ENCODE results near the gene RIC1.

DNA sequence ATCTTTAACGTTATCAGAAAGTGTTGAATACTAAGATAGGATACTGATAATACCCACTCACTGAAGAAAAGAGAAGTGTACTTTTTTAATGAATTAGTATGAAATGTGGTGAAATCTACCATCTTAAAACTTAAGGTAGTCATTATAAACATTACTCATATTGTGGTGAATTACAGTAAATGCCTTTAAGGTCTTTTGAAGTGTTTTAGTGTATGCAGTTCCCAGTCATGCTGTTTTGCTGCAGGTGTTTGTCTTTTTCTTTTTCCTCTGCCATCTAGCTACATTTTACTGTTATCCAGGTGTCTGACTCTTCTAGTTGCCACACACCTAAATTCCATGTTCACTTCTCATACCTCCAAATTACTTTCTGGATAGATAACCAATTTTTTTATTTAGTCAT lies 131.4 kb downstream of the RIC1 start:
- TF ChIP-seq, protein P1, sequence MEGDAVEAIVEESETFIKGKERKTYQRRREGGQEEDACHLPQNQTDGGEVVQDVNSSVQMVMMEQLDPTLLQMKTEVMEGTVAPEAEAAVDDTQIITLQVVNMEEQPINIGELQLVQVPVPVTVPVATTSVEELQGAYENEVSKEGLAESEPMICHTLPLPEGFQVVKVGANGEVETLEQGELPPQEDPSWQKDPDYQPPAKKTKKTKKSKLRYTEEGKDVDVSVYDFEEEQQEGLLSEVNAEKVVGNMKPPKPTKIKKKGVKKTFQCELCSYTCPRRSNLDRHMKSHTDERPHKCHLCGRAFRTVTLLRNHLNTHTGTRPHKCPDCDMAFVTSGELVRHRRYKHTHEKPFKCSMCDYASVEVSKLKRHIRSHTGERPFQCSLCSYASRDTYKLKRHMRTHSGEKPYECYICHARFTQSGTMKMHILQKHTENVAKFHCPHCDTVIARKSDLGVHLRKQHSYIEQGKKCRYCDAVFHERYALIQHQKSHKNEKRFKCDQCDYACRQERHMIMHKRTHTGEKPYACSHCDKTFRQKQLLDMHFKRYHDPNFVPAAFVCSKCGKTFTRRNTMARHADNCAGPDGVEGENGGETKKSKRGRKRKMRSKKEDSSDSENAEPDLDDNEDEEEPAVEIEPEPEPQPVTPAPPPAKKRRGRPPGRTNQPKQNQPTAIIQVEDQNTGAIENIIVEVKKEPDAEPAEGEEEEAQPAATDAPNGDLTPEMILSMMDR (conservative IDR thresholded peaks at IDR 0.05) = no peak
- TF ChIP-seq ZFX (IDR thresholded peaks at IDR 0.05) = no peak
